Measurements from ENCODE around the gene EFCAB5. TPM values are rescaled to one million over a fixed set of nuclear protein-coding genes. Genes with fewer than 3 reads are reported as not detected.
A peak's percentile ranks its signal among the peaks of the same experiment; 100 is the strongest.

Gene EFCAB5
- total and polyA plus RNA-seq, 2 of the 13 experiments (the other 11 are each of a cell fraction or from before 2014, with no cell fraction given): 0.15 TPM; not detected in 1

GRCh38 chr17:30116661-30117551 lies 175.5 kb downstream of the EFCAB5 start, which contains the start of gene NSRP1 (continued):
- TF ChIP-seq ZSCAN22 (CRISPR knock-in tag; IDR thresholded peaks at IDR 0.05) (no peak), SUZ12 (IDR thresholded peaks at IDR 0.05; ENCODE audit: low read depth, low read length) (no peak), PAX8 (CRISPR knock-in tag; IDR thresholded peaks at IDR 0.05; ENCODE audit: borderline replicate concordance) (no peak), ATF6 (CRISPR knock-in tag; conservative IDR thresholded peaks at IDR 0.05) (no peak), FLYWCH1 (CRISPR knock-in tag; IDR thresholded peaks at IDR 0.05) (no peak), SSRP1 (CRISPR knock-in tag; IDR thresholded peaks at IDR 0.05) (0 out of 2 replicates have a peak, but pooled peaks have one; percentile 37), SP5 (CRISPR knock-in tag; IDR thresholded peaks at IDR 0.05; ENCODE audit: borderline replicate concordance, low read depth) (no peak; the same call in 1 of the 2 replicates), LRRFIP1 (CRISPR knock-in tag; conservative IDR thresholded peaks at IDR 0.05) (no peak), PLRG1 (conservative IDR thresholded peaks at IDR 0.05) (no peak), MED13 (CRISPR knock-in tag; IDR thresholded peaks at IDR 0.05) (no peak; the same call in 1 of the 2 replicates), FOXK2 (IDR thresholded peaks at IDR 0.05) (no peak), ELK4 (CRISPR knock-in tag; IDR thresholded peaks at IDR 0.05; ENCODE audit: borderline replicate concordance) (no peak), REPIN1 (CRISPR knock-in tag; IDR thresholded peaks at IDR 0.05; ENCODE audit: borderline replicate concordance, low read depth) (peak; percentile 70; the same call in 1 of the 2 replicates), ZNF547 (CRISPR knock-in tag; IDR thresholded peaks at IDR 0.05) (0 out of 2 replicates have a peak, but pooled peaks have one; percentile 19), ZNF350 (CRISPR knock-in tag; IDR thresholded peaks at IDR 0.05; ENCODE audit: borderline replicate concordance, low read depth) (peak; percentile 38; the same call in 1 of the 2 replicates), ATF1 (CRISPR knock-in tag; IDR thresholded peaks at IDR 0.05) (peak; percentile 90), ZSCAN30 (CRISPR knock-in tag; IDR thresholded peaks at IDR 0.05) (no peak), ZNF441 (CRISPR knock-in tag; IDR thresholded peaks at IDR 0.05; ENCODE audit: borderline replicate concordance) (peak; percentile 77; the same call in 1 of the 2 replicates), PBX3 (CRISPR knock-in tag; IDR thresholded peaks at IDR 0.05; ENCODE audit: borderline replicate concordance) (no peak), MAFK (conservative IDR thresholded peaks at IDR 0.05 in 1 of 2, IDR thresholded peaks at IDR 0.05 in 1 of 2; ENCODE audit: low read length in 2 of 2) (no peak), MBNL3 (CRISPR knock-in tag; conservative IDR thresholded peaks at IDR 0.05) (no peak), FOXJ3 (CRISPR knock-in tag; IDR thresholded peaks at IDR 0.05; ENCODE audit: borderline replicate concordance) (no peak), ZNF674 (CRISPR knock-in tag; IDR thresholded peaks at IDR 0.05; ENCODE audit: low read depth) (peak; percentile 31; the same call in 1 of the 2 replicates)
